Mammary epithelial cell (primary cell): ENCODE measurements around the gene PLEKHF1.

Source experiments
- EZH2 ChIP-seq: IDR thresholded peaks from 2 replicates; pipeline ENCODE4 v1.6.1; 2012; ENCODE audit warnings: low read length, inconsistent platforms, borderline replicate concordance
- TF ChIP-seq, protein P1 (sequence below), 2 donors: IDR thresholded peaks in 1 of 2; conservative IDR thresholded peaks in 1 of 2; 2 replicates each; pipeline ENCODE4 v1.5.1; 2011 to 2012; ENCODE audit warnings: inconsistent platforms in 2 of 2, low read length in 2 of 2, mild to moderate bottlenecking in 2 of 2, control low read depth in 1 of 2, low read depth in 1 of 2; ENCODE audit not compliant: insufficient read depth in 1 of 2; ENCODE audit errors: extremely low read depth in 1 of 2

DNA sequence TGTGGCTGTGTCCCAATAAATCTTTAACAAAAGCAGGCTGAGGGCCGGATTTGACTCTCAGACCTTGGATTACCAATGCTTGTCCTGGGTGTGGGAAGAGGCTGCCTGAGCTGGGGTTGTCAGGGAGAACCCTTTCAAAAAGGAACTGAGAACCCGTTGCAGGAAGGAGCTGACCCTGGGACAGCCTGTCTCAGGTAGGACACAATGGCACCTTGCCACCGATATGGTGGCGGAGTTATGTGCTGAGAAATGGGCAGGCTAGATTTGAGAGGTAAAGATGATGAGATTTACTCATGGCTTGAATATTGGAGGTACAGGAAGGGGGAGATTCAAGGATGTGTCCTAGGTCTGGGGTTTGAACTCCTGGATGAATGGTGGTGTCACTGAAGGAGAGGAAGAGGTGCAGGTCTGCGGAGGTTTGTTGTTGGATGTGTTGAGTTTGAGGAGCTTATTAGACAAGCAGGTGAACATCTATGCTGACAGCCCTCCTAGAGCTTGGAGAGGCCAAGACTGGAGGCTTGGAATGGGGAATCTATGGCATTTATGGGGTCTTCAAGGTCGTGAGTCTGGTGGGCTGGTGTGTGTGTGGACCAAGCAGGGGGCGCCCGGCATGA is 7.2 kb downstream of the PLEKHF1 start:
- TF ChIP-seq, protein P1, sequence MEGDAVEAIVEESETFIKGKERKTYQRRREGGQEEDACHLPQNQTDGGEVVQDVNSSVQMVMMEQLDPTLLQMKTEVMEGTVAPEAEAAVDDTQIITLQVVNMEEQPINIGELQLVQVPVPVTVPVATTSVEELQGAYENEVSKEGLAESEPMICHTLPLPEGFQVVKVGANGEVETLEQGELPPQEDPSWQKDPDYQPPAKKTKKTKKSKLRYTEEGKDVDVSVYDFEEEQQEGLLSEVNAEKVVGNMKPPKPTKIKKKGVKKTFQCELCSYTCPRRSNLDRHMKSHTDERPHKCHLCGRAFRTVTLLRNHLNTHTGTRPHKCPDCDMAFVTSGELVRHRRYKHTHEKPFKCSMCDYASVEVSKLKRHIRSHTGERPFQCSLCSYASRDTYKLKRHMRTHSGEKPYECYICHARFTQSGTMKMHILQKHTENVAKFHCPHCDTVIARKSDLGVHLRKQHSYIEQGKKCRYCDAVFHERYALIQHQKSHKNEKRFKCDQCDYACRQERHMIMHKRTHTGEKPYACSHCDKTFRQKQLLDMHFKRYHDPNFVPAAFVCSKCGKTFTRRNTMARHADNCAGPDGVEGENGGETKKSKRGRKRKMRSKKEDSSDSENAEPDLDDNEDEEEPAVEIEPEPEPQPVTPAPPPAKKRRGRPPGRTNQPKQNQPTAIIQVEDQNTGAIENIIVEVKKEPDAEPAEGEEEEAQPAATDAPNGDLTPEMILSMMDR (conservative IDR thresholded peaks at IDR 0.05 in 1 of 2, IDR thresholded peaks at IDR 0.05 in 1 of 2; ENCODE audit: extremely low read depth in 1 of 2, insufficient read depth in 1 of 2, low read depth in 1 of 2, low read length in 2 of 2): no peak
- TF ChIP-seq EZH2: no peak
